HuH-7.5 (cell line): ENCODE results near the gene USP27X.

Source experiments
- DNase-seq: peaks from one replicate; pipeline ENCODE4 v3.0.0; 2011; ENCODE audit warnings: low spot score

USP27X gene

GRCh38 chrX:49884290-49884862, 5.1 kb downstream of the USP27X start:
- peak; percentile 44 for DNase-seq

- DNase-seq: no peak
Observed at GRCh38 chrX:49892542-49892941, 13.3 kb downstream of the USP27X start.

GRCh38 chrX:49896951-49897350, 17.7 kb downstream of the USP27X start:
- no peak for DNase-seq

- DNase-seq: no peak
Observed at GRCh38 chrX:49901048-49901447, 21.8 kb downstream of the USP27X start.

GRCh38 chrX:49910344-49910743, 31.1 kb downstream of the USP27X start:
- DNase-seq: no peak

GRCh38 chrX:49912086-49912485, 32.8 kb downstream of the USP27X start:
- no peak for DNase-seq

- DNase-seq: no peak
Observed at GRCh38 chrX:49912861-49913260, 33.6 kb downstream of the USP27X start.

GRCh38 chrX:49915361-49916222, 36.3 kb downstream of the USP27X start:
- DNase-seq: no peak

GRCh38 chrX:49919617-49920016, 40.3 kb downstream of the USP27X start:
- no peak for DNase-seq

GRCh38 chrX:49921109-49921508, 41.8 kb downstream of the USP27X start:
- DNase-seq: no peak

GRCh38 chrX:49922291-49923241, 43.3 kb downstream of the USP27X start, which contains the start of gene CLCN5:
TSS of gene CLCN5 (plus strand) at chrX:49922596. CDS start at chrX:49925299, 2,703 bp downstream.
- DNase-seq: peak; percentile 71

- no peak for DNase-seq
Observed at GRCh38 chrX:49925176-49925575, 45.9 kb downstream of the USP27X start.

- DNase-seq: no peak
Observed at GRCh38 chrX:49930039-49930438, 50.8 kb downstream of the USP27X start.
